ENCODE results near the gene FAM133A.

DNA sequence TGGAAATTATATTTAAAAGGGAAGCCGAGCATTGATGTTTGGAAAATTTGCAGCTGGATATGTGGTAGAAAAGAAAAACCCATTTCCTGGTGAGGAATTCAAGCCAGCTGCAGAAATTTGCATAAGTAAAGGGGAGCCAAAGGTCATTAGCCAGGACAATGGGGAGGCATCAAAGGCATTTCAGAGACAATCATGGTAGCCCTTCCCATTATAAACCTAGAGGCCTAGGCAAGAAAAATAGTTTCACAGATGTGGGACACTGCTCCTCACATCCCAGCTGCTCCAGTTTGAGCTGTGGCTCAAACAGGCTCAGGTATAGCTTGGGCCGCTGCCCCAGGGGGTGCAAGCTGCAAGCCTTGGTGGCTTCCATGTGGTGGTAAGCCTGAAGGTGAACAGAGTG, 36.4 kb upstream of the FAM133A start:
- TF ChIP-seq, protein P1, sequence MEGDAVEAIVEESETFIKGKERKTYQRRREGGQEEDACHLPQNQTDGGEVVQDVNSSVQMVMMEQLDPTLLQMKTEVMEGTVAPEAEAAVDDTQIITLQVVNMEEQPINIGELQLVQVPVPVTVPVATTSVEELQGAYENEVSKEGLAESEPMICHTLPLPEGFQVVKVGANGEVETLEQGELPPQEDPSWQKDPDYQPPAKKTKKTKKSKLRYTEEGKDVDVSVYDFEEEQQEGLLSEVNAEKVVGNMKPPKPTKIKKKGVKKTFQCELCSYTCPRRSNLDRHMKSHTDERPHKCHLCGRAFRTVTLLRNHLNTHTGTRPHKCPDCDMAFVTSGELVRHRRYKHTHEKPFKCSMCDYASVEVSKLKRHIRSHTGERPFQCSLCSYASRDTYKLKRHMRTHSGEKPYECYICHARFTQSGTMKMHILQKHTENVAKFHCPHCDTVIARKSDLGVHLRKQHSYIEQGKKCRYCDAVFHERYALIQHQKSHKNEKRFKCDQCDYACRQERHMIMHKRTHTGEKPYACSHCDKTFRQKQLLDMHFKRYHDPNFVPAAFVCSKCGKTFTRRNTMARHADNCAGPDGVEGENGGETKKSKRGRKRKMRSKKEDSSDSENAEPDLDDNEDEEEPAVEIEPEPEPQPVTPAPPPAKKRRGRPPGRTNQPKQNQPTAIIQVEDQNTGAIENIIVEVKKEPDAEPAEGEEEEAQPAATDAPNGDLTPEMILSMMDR (IDR thresholded peaks at IDR 0.05; ENCODE audit: insufficient read depth, low read depth, low read length) = no peak
- TF ChIP-seq EZH2 (IDR thresholded peaks at IDR 0.05; ENCODE audit: insufficient read depth, low read length) = no peak
